Neutrophil (primary cell): ENCODE data around the gene RMI2.

Experiments
- H3K27ac ChIP-seq: fragments of 200-600 bp; sonication (generic); 2 replicates; pipeline ENCODE4 v1.5.1; 2016; ENCODE audit warnings: mild to moderate bottlenecking, moderate library complexity
- H3K27me3 ChIP-seq: fragments of 200-600 bp; sonication (generic); 2 replicates; pipeline ENCODE4 v1.6.0; 2016; ENCODE audit warnings: mild to moderate bottlenecking
- H3K36me3 ChIP-seq: fragments of 200-600 bp; sonication (generic); 2 replicates; pipeline ENCODE4 v1.5.1; 2017
- H3K4me1 ChIP-seq, 2 experiments: fragments of 200-600 bp in 1 of 2; sonication (generic) in 1 of 2; 1 replicate in 1 of 2; 2 replicates in 1 of 2; pipeline versions ENCODE4 v1.5.1 to v1.6.1; 2013 to 2016; ENCODE audit warnings: low read depth in 1 of 2, low read length in 1 of 2, mild to moderate bottlenecking in 1 of 2, moderate library complexity in 1 of 2; ENCODE audit not compliant: control insufficient read depth in 1 of 2, insufficient read depth in 1 of 2
- H3K4me3 ChIP-seq, 2 experiments: fragments of 200-600 bp in 1 of 2; sonication (generic) in 1 of 2; 1 replicate in 1 of 2; 2 replicates in 1 of 2; pipeline ENCODE4 v1.5.1; 2013 to 2016; ENCODE audit warnings: low read depth in 1 of 2, low read length in 1 of 2, mild to moderate bottlenecking in 1 of 2, moderate library complexity in 1 of 2
- H3K9me3 ChIP-seq: fragments of 200-600 bp; sonication (generic); 2 replicates; pipeline ENCODE4 v1.5.1; 2016
- CTCF ChIP-seq: fragments of 200-600 bp; sonication (generic); IDR thresholded peaks from 2 replicates; pipeline ENCODE4 v1.5.1; 2016; ENCODE audit warnings: antibody characterized with exemption

RMI2 gene

GRCh38 chr16:11354733-11355574 lies 9.7 kb downstream of the RMI2 start:
- Histone ChIP-seq H3K4me1 (peaks cover 10 to 16% of the 10 kb centered on the region in 2 experiments), H3K4me3 (no peak overlapping the region), H3K27me3 (peaks cover 26% of the 10 kb centered on the region), H3K9me3 (no peaks in the 10 kb centered on the region), H3K27ac (peak overlapping the region; percentile 24), H3K36me3 (no peaks in the 10 kb centered on the region)
- no peak for TF ChIP-seq CTCF

- H3K4me1 ChIP-seq, result peaks cover 7 to 13% of the 10 kb centered on the region in 2 experiments
- no peak overlapping the region for H3K27ac ChIP-seq
- H3K27me3 ChIP-seq, result peaks cover 35% of the 10 kb centered on the region
- H3K9me3 ChIP-seq, result no peaks in the 10 kb centered on the region
- TF ChIP-seq CTCF, result no peak
- no peak overlapping the region for H3K4me3 ChIP-seq
- no peaks in the 10 kb centered on the region for H3K36me3 ChIP-seq
These were observed 10.6 kb downstream of the RMI2 start for GRCh38 chr16:11355862-11356261.

- no peaks in the 10 kb centered on the region for H3K36me3 ChIP-seq
- H3K9me3 ChIP-seq, result no peaks in the 10 kb centered on the region
- H3K27ac ChIP-seq, result no peak overlapping the region
- peaks cover 16 to 20% of the 10 kb centered on the region in 2 experiments for H3K4me1 ChIP-seq
- TF ChIP-seq CTCF, result peak; percentile 29
- H3K4me3 ChIP-seq, result no peak overlapping the region
- peaks cover 40% of the 10 kb centered on the region for H3K27me3 ChIP-seq
These were observed 11.5 kb downstream of the RMI2 start for GRCh38 chr16:11356573-11357331.

- Histone ChIP-seq H3K27ac (no peak overlapping the region), H3K27me3 (peaks cover 49% of the 10 kb centered on the region), H3K36me3 (no peaks in the 10 kb centered on the region), H3K9me3 (no peaks in the 10 kb centered on the region), H3K4me1 (peaks cover 30 to 35% of the 10 kb centered on the region in 2 experiments), H3K4me3 (no peak overlapping the region)
- TF ChIP-seq CTCF, result no peak
These were observed 13.3 kb downstream of the RMI2 start for GRCh38 chr16:11358531-11358930.

GRCh38 chr16:11359370-11359769 lies 14.1 kb downstream of the RMI2 start:
- no peaks in the 10 kb centered on the region for H3K36me3 ChIP-seq
- no peaks in the 10 kb centered on the region for H3K9me3 ChIP-seq
- peaks cover 57% of the 10 kb centered on the region for H3K27me3 ChIP-seq
- no peak overlapping the region for H3K27ac ChIP-seq
- H3K4me1 ChIP-seq, result peaks cover 29 to 35% of the 10 kb centered on the region in 2 experiments
- no peak for TF ChIP-seq CTCF
- H3K4me3 ChIP-seq, result no peak overlapping the region
